HEK293 (cell line): Measurements from ENCODE around the gene ZNF710.

Source experiments
- CTCF ChIA-PET: fragments of 350-600 bp; formaldehyde crosslinking; extraction: SDS; loops from one replicate; lab custom pipeline; 2021; ENCODE audit warnings: antibody characterized with exemption; lab: Yijun Ruan, JAX
- POLR2A ChIA-PET: fragments of 300-600 bp; formaldehyde crosslinking; extraction: SDS; loops from one replicate; lab custom pipeline; 2020; ENCODE audit warnings: antibody characterized with exemption, inconsistent platforms; lab: Yijun Ruan, JAX
- H3K27ac ChIP-seq: fragments of 200-500 bp; sonication (Bioruptor generic); 2 replicates; pipeline ENCODE4 v1.5.1; 2014; ENCODE audit warnings: low read depth, low read length, control low read depth, inconsistent platforms; ENCODE audit errors: extremely low read depth
- H3K36me3 ChIP-seq, 2 experiments: fragments of 200-500 bp in 1 of 2; sonication (Bioruptor generic) in 1 of 2; 1 replicate in 1 of 2; 2 replicates in 1 of 2; pipeline ENCODE4 v1.5.1; 2014 to 2017; ENCODE audit warnings: inconsistent platforms in 2 of 2, low read length in 2 of 2; ENCODE audit not compliant: control insufficient read depth in 2 of 2, insufficient read depth in 1 of 2
- H3K4me1 ChIP-seq: fragments of 200-500 bp; sonication (Bioruptor generic); 2 replicates; pipeline ENCODE4 v1.5.1; 2014; ENCODE audit warnings: mild to moderate bottlenecking, low read length, inconsistent platforms; ENCODE audit not compliant: control insufficient read depth, insufficient read depth
- H3K4me3 ChIP-seq: 2 replicates; pipeline ENCODE4 v1.5.1; 2011; ENCODE audit warnings: low read depth, mild to moderate bottlenecking, control low read depth, low read length, moderate library complexity
- H3K9me3 ChIP-seq: fragments of 200-500 bp; sonication (Bioruptor generic); 2 replicates; pipeline ENCODE4 v1.5.1; 2014; ENCODE audit warnings: low read depth, low read length, inconsistent platforms; ENCODE audit not compliant: control insufficient read depth, insufficient read depth
- IKZF3 ChIP-seq: fragments of 450-650 bp; IDR thresholded peaks from 2 replicates; pipeline ENCODE4 v1.5.0; 2018; ENCODE audit warnings: missing biosample characterization, mild to moderate bottlenecking, missing genetic modification characterization, moderate library complexity
- KLF1 ChIP-seq: fragments of 450-650 bp; formaldehyde crosslinking; IDR thresholded peaks from 2 replicates; pipeline ENCODE4 v1.5.1; 2016; ENCODE audit warnings: missing biosample characterization, missing genetic modification characterization
- KLF7 ChIP-seq: fragments of 450-650 bp; formaldehyde crosslinking; IDR thresholded peaks from 2 replicates; pipeline ENCODE4 v1.5.1; 2016; ENCODE audit warnings: missing biosample characterization, missing genetic modification characterization, borderline replicate concordance
- MZF1 ChIP-seq: fragments of 450-650 bp; formaldehyde crosslinking; IDR thresholded peaks from 2 replicates; pipeline ENCODE4 v1.5.1; 2017; ENCODE audit warnings: missing biosample characterization, missing genetic modification characterization, borderline replicate concordance
- PRDM10 ChIP-seq: fragments of 450-650 bp; formaldehyde crosslinking; IDR thresholded peaks from 2 replicates; pipeline ENCODE4 v1.5.1; 2016; ENCODE audit warnings: missing biosample characterization, missing genetic modification characterization
- TCF7L2 ChIP-seq: IDR thresholded peaks from 2 replicates; pipeline ENCODE4 v1.6.1; 2011; ENCODE audit warnings: low read depth, mild to moderate bottlenecking, inconsistent platforms, low read length, moderate library complexity, borderline replicate concordance
- WT1 ChIP-seq: fragments of 450-650 bp; formaldehyde crosslinking; IDR thresholded peaks from 2 replicates; pipeline ENCODE4 v1.5.1; 2016; ENCODE audit warnings: missing biosample characterization, missing genetic modification characterization
- ZBTB17 ChIP-seq: fragments of 450-650 bp; formaldehyde crosslinking; IDR thresholded peaks from 2 replicates; pipeline ENCODE4 v1.5.1; 2016; ENCODE audit warnings: missing biosample characterization, missing genetic modification characterization
- ZBTB8A ChIP-seq: fragments of 450-650 bp; formaldehyde crosslinking; IDR thresholded peaks from 2 replicates; pipeline ENCODE4 v1.5.1; 2016; ENCODE audit warnings: missing biosample characterization, missing genetic modification characterization
- ZIC2 ChIP-seq: fragments of 450-650 bp; formaldehyde crosslinking; IDR thresholded peaks from 2 replicates; pipeline ENCODE4 v1.5.1; 2016; ENCODE audit warnings: missing biosample characterization, missing genetic modification characterization
- ZNF157 ChIP-seq: fragments of 450-650 bp; formaldehyde crosslinking; IDR thresholded peaks from 2 replicates; pipeline ENCODE4 v1.5.1; 2016; ENCODE audit warnings: missing biosample characterization, missing genetic modification characterization
- ZNF169 ChIP-seq: fragments of 450-650 bp; formaldehyde crosslinking; IDR thresholded peaks from 2 replicates; pipeline ENCODE4 v1.5.1; 2016; ENCODE audit warnings: missing biosample characterization, missing genetic modification characterization
- ZNF175 ChIP-seq: fragments of 450-650 bp; formaldehyde crosslinking; IDR thresholded peaks from 2 replicates; pipeline ENCODE4 v1.5.1; 2016; ENCODE audit warnings: missing biosample characterization, missing genetic modification characterization
- ZNF184 ChIP-seq: fragments of 450-650 bp; IDR thresholded peaks from 2 replicates; pipeline ENCODE4 v1.5.1; 2018; ENCODE audit warnings: missing biosample characterization, mild to moderate bottlenecking, missing genetic modification characterization
- ZNF19 ChIP-seq: fragments of 450-650 bp; formaldehyde crosslinking; IDR thresholded peaks from 2 replicates; pipeline ENCODE4; 2016; ENCODE audit warnings: missing biosample characterization, missing genetic modification characterization, low read depth
- ZNF37A ChIP-seq: fragments of 450-650 bp; IDR thresholded peaks from 2 replicates; pipeline ENCODE4 v1.5.1; 2018; ENCODE audit warnings: missing biosample characterization, missing genetic modification characterization
- ZNF449 ChIP-seq: fragments of 450-650 bp; formaldehyde crosslinking; IDR thresholded peaks from 2 replicates; pipeline ENCODE4 v1.5.1; 2017; ENCODE audit warnings: missing biosample characterization, mild to moderate bottlenecking, missing genetic modification characterization, moderate library complexity
- ZNF48 ChIP-seq: fragments of 450-650 bp; formaldehyde crosslinking; IDR thresholded peaks from 2 replicates; pipeline ENCODE4 v1.5.1; 2016; ENCODE audit warnings: missing biosample characterization, missing genetic modification characterization
- ZNF561 ChIP-seq: fragments of 450-650 bp; IDR thresholded peaks from 2 replicates; pipeline ENCODE4 v1.5.1; 2018; ENCODE audit warnings: missing biosample characterization, missing genetic modification characterization, borderline replicate concordance
- ZNF596 ChIP-seq: fragments of 450-650 bp; IDR thresholded peaks from 2 replicates; pipeline ENCODE4 v1.5.0; 2018; ENCODE audit warnings: missing biosample characterization, mild to moderate bottlenecking, missing genetic modification characterization, moderate library complexity
- ZNF639 ChIP-seq: fragments of 450-650 bp; formaldehyde crosslinking; IDR thresholded peaks from 2 replicates; pipeline ENCODE4 v1.5.1; 2016; ENCODE audit warnings: missing biosample characterization, missing genetic modification characterization
- ZNF660 ChIP-seq: fragments of 450-650 bp; IDR thresholded peaks from 2 replicates; pipeline ENCODE4 v1.5.1; 2018; ENCODE audit warnings: missing biosample characterization, mild to moderate bottlenecking, missing genetic modification characterization
- ZNF670 ChIP-seq: fragments of 450-650 bp; formaldehyde crosslinking; IDR thresholded peaks from 2 replicates; pipeline ENCODE4 v1.5.1; 2016; ENCODE audit warnings: missing biosample characterization, missing genetic modification characterization, low read depth
- ZNF785 ChIP-seq: fragments of 450-650 bp; formaldehyde crosslinking; IDR thresholded peaks from 2 replicates; pipeline ENCODE4 v1.5.1; 2016; ENCODE audit warnings: missing biosample characterization, missing genetic modification characterization
- ZSCAN16 ChIP-seq: fragments of 450-650 bp; formaldehyde crosslinking; IDR thresholded peaks from 2 replicates; pipeline ENCODE4 v1.5.1; 2016; ENCODE audit warnings: missing biosample characterization, missing genetic modification characterization

Gene ZNF710

GRCh38 chr15:90091156-90091931, 90.2 kb downstream of the ZNF710 start (continued):
- TF ChIP-seq ZNF561 (no peak), ZNF596 (no peak)

GRCh38 chr15:90095521-90095959, 94.4 kb downstream of the ZNF710 start:
- H3K36me3 ChIP-seq: no peaks in the 10 kb centered on the region
- no peaks in the 10 kb centered on the region for H3K9me3 ChIP-seq
- H3K4me1 ChIP-seq: peaks cover 5% of the 10 kb centered on the region
- TF ChIP-seq ZNF449 (peak; percentile 94), ZNF175 (no peak), ZNF670 (no peak), TCF7L2 (peak; percentile 48; the same call in 1 of the 2 replicates), ZBTB17 (peak; percentile 86), ZIC2 (tag by site-specific recombination) (peak; percentile 85)
- TF ChIP-seq, all 188 proteins: peak for 4
- CTCF ChIA-PET: interaction anchor here (0.7 to 1.9 kb wide), 2 partner anchors 10 to 24 kb away, joined by 3 to 7 read pairs; no protein-coding TSS in a partner anchor
- no peak overlapping the region for H3K27ac ChIP-seq
- POLR2A ChIA-PET: interaction anchor here (0.6 kb wide), 1 partner anchor 172 kb away, joined by 3 read pairs; no protein-coding TSS in a partner anchor
- no peak overlapping the region for H3K4me3 ChIP-seq

- POLR2A ChIA-PET: interaction anchor here (0.6 kb wide), 1 partner anchor 119 kb away, joined by 3 read pairs; no protein-coding TSS in a partner anchor
- H3K36me3 ChIP-seq: no peaks in the 10 kb centered on the region
Observed at GRCh38 chr15:90097475-90097874, 96.4 kb downstream of the ZNF710 start.

More at GRCh38 chr15:90097475-90097874, 96.4 kb downstream of the ZNF710 start:
- TF ChIP-seq ZSCAN16 (tag by site-specific recombination): no peak
- no peak for TF ChIP-seq ZNF37A (tag by site-specific recombination)
- no peak for TF ChIP-seq ZNF639
- TF ChIP-seq MZF1 (tag by site-specific recombination): no peak
- no peak for TF ChIP-seq ZNF48 (tag by site-specific recombination)
- TF ChIP-seq ZNF184 (tag by site-specific recombination): no peak
- TF ChIP-seq PRDM10: no peak
- no peak for TF ChIP-seq ZNF785 (tag by site-specific recombination)
- no peak for TF ChIP-seq KLF1 (tag by site-specific recombination)
- no peak for TF ChIP-seq ZNF169 (tag by site-specific recombination)
- TF ChIP-seq WT1: no peak
- no peak for TF ChIP-seq ZBTB8A (tag by site-specific recombination)
- no peak for TF ChIP-seq KLF7 (tag by site-specific recombination)
- no peak for TF ChIP-seq ZNF157 (tag by site-specific recombination)
- no peak for TF ChIP-seq ZNF19
- TF ChIP-seq IKZF3: no peak
- no peak for TF ChIP-seq ZNF660 (tag by site-specific recombination)
- H3K4me1 ChIP-seq: peaks cover 8% of the 10 kb centered on the region
- CTCF ChIA-PET: no interaction called here
- H3K27ac ChIP-seq: no peak overlapping the region
- no peak overlapping the region for H3K4me3 ChIP-seq
- H3K9me3 ChIP-seq: no peaks in the 10 kb centered on the region
